ENCODE data around the gene FA2H. TPM values are rescaled to one million over a fixed set of nuclear protein-coding genes. Genes with fewer than 3 reads are reported as not detected.
"Not testable (repeated sequence)": the region's sequence is repeated elsewhere in the genome, so short reads cannot be mapped to it uniquely, and the experiment has no call there.

Gene FA2H
- total RNA-seq, 1 donor from 2014 or later, result not detected

DNA sequence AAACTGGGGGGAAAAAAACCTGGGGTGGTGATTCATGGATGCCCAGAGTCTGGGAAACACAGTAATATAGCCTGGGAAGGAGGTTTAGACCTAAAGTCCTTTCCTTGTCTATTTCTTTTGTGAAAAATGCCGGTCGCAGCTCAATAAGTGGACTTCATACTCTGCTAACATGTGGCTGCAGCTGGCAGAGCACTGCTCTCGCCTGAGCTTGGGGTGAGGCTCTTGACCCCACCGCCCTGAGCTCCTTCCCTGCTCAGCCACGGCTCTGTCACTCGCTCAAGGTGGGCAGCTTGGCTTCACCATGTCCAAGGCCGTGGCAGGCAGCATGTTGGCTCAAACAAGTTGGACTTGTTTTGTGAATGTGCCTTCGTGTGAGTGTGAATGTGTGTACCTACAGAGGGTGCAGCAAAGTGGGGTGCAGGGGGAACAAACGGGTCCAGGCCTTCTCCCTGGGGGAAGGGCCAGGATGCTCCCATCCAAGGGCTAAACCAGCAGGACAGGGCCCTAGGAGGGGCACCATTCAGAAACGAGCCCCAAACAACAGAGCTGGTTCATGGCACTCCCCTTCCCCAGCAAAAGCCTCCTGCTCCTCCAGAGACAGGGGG is 4.9 kb downstream of the FA2H start:
- Mint-ChIP-seq H3K4me1 (ENCODE audit: unreplicated experiment) (peaks cover 5% of the 10 kb centered on the region), H3K27me3 (ENCODE audit: unreplicated experiment) (peaks cover 68% of the 10 kb centered on the region), H3K9me3 (ENCODE audit: unreplicated experiment) (no peaks in the 10 kb centered on the region), H3K27ac (ENCODE audit: unreplicated experiment) (no peak overlapping the region), H3K36me3 (ENCODE audit: unreplicated experiment) (no peaks in the 10 kb centered on the region), H3K4me3 (ENCODE audit: unreplicated experiment) (no peak overlapping the region)
- no peak for DNase-seq (ENCODE audit: extremely low spot score, unreplicated experiment)
- TF ChIP-seq, protein P1, sequence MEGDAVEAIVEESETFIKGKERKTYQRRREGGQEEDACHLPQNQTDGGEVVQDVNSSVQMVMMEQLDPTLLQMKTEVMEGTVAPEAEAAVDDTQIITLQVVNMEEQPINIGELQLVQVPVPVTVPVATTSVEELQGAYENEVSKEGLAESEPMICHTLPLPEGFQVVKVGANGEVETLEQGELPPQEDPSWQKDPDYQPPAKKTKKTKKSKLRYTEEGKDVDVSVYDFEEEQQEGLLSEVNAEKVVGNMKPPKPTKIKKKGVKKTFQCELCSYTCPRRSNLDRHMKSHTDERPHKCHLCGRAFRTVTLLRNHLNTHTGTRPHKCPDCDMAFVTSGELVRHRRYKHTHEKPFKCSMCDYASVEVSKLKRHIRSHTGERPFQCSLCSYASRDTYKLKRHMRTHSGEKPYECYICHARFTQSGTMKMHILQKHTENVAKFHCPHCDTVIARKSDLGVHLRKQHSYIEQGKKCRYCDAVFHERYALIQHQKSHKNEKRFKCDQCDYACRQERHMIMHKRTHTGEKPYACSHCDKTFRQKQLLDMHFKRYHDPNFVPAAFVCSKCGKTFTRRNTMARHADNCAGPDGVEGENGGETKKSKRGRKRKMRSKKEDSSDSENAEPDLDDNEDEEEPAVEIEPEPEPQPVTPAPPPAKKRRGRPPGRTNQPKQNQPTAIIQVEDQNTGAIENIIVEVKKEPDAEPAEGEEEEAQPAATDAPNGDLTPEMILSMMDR (IDR thresholded peaks at IDR 0.05), result no peak

DNA sequence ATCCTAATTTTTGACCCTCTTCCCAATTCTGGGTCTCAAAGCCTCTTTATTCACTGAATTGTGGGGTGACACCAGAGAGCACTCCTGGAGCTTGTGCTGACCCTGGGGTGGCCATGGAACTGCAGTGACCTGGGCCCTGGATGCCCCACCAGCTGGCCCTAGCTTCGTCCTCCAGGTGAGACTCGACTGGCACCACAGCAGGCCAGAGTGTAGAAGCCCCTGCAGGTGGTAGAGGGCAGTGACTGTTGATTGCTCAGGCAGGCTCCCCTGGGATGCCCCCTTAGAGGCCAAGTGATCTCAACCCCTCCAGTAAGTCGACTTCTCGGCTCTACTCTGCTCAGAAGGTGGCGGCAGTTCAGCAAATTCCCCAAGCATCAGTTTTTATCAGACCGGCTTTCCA is 6.4 kb downstream of the FA2H start:
- H3K4me3 Mint-ChIP-seq (ENCODE audit: unreplicated experiment), result no peak overlapping the region
- H3K27me3 Mint-ChIP-seq (ENCODE audit: unreplicated experiment), result peaks cover 59% of the 10 kb centered on the region
- no peak for DNase-seq (ENCODE audit: extremely low spot score, unreplicated experiment)
- H3K9me3 Mint-ChIP-seq (ENCODE audit: unreplicated experiment), result no peaks in the 10 kb centered on the region
- TF ChIP-seq, protein P1 (IDR thresholded peaks at IDR 0.05), result no peak
- no peak overlapping the region for H3K27ac Mint-ChIP-seq (ENCODE audit: unreplicated experiment)
- no peaks in the 10 kb centered on the region for H3K4me1 Mint-ChIP-seq (ENCODE audit: unreplicated experiment)
- H3K36me3 Mint-ChIP-seq (ENCODE audit: unreplicated experiment), result no peaks in the 10 kb centered on the region

DNA sequence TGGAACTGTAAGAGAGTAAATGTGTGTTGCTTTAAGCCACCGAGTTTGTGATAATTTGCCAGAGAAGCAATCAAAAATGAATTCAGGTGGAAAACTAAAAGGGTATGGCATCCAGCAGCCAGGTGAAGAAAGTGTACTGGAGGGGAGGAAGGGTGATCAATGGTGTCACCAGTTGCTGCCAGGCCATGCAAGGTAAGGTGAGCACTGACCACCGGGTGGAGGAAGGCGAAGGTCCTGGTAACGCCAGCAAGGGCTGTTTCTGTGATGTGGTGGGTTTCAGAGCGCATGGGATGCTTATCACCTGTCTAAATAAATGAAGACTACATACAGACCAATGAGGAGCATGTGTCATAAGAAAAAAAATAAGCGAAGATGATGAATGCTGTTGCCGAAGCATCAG is 6.9 kb downstream of the FA2H start:
- TF ChIP-seq, protein P1 (IDR thresholded peaks at IDR 0.05), result no peak
- H3K36me3 Mint-ChIP-seq (ENCODE audit: unreplicated experiment), result no peaks in the 10 kb centered on the region
- H3K4me1 Mint-ChIP-seq (ENCODE audit: unreplicated experiment), result no peaks in the 10 kb centered on the region
- H3K27me3 Mint-ChIP-seq (ENCODE audit: unreplicated experiment), result peaks cover 56% of the 10 kb centered on the region
- DNase-seq (ENCODE audit: extremely low spot score, unreplicated experiment), result no peak
- H3K9me3 Mint-ChIP-seq (ENCODE audit: unreplicated experiment), result no peaks in the 10 kb centered on the region
- no peak overlapping the region for H3K4me3 Mint-ChIP-seq (ENCODE audit: unreplicated experiment)
- H3K27ac Mint-ChIP-seq (ENCODE audit: unreplicated experiment), result no peak overlapping the region

DNA sequence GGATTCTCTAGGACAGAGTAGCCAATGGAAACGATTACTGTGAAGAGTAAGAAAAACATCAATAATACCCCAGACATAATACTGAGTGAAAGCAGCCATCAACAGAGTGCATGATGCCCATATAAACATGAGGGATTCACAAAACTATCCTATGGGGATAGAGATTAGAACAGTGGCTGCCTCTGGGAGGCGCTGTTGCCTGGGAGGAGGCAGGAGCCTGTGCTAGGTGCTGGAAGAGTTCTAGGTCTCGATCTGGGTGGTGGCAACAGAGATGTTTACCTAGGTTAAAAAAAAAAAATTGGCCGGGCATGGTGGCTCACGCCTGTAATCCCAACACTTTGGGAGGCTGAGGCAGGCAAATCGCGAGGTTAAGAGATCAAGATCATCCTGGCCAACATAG is 7.9 kb downstream of the FA2H start:
- H3K4me1 Mint-ChIP-seq (ENCODE audit: unreplicated experiment), result no peaks in the 10 kb centered on the region
- no peak overlapping the region for H3K27ac Mint-ChIP-seq (ENCODE audit: unreplicated experiment)
- TF ChIP-seq, protein P1 (IDR thresholded peaks at IDR 0.05), result no peak
- no peaks in the 10 kb centered on the region for H3K36me3 Mint-ChIP-seq (ENCODE audit: unreplicated experiment)
- H3K4me3 Mint-ChIP-seq (ENCODE audit: unreplicated experiment), result no peak overlapping the region
- DNase-seq (ENCODE audit: extremely low spot score, unreplicated experiment), result no peak
- peaks cover 47% of the 10 kb centered on the region for H3K27me3 Mint-ChIP-seq (ENCODE audit: unreplicated experiment)
- H3K9me3 Mint-ChIP-seq (ENCODE audit: unreplicated experiment), result no peaks in the 10 kb centered on the region

DNA sequence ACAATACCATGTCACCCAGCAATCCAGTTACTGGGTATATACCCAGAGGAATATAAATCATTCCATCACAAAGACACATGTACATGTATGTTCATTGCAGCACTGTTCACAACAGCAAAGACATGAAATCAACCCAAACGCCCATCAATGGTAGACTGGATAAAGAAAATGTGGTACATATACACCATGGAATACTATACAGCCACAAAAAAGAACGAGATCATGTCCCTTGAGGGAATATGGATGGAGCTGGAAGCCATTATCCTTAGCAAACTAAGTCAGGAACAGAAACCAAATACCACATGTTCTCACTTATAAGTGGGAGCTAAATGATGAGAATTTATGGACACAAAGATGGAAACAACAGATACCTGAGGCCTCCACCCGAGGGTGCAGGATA is 10.4 kb downstream of the FA2H start:
- not testable (repeated sequence) for H3K4me1 Mint-ChIP-seq (ENCODE audit: unreplicated experiment); H3K27ac Mint-ChIP-seq (ENCODE audit: unreplicated experiment); H3K4me3 Mint-ChIP-seq (ENCODE audit: unreplicated experiment); H3K36me3 Mint-ChIP-seq (ENCODE audit: unreplicated experiment); H3K9me3 Mint-ChIP-seq (ENCODE audit: unreplicated experiment); DNase-seq (ENCODE audit: extremely low spot score, unreplicated experiment)
- peaks cover 34% of the 10 kb centered on the region for H3K27me3 Mint-ChIP-seq (ENCODE audit: unreplicated experiment)

DNA sequence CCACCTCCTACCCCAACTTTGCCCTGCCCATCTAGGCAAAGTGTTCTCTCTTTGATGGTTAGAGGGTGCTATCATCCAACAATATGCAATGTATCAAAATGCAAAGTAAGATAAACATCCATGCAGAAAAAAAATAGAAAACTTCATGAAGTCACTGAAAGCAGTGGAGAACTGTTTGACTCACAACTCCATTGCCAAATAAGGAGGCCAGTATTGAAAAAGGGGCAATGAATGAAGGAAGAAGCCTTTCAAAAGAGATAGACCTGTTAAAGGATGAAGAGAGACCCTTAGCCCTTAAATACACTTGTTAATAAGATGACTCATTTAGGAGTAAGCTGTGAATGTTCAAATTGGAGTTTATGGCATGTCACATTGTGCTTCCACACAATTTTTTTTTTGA is 13.0 kb downstream of the FA2H start:
- no peaks in the 10 kb centered on the region for H3K36me3 Mint-ChIP-seq (ENCODE audit: unreplicated experiment)
- H3K27ac Mint-ChIP-seq (ENCODE audit: unreplicated experiment), result no peak overlapping the region
- no peak overlapping the region for H3K4me3 Mint-ChIP-seq (ENCODE audit: unreplicated experiment)
- peaks cover 23% of the 10 kb centered on the region for H3K27me3 Mint-ChIP-seq (ENCODE audit: unreplicated experiment)
- no peak for DNase-seq (ENCODE audit: extremely low spot score, unreplicated experiment)
- TF ChIP-seq, protein P1 (IDR thresholded peaks at IDR 0.05), result no peak
- no peaks in the 10 kb centered on the region for H3K4me1 Mint-ChIP-seq (ENCODE audit: unreplicated experiment)
- no peaks in the 10 kb centered on the region for H3K9me3 Mint-ChIP-seq (ENCODE audit: unreplicated experiment)

All from osteocyte (in vitro differentiated cells).